Common myeloid progenitor, CD34-positive (primary cell): ENCODE measurements around the gene DCPS.

Source experiments
- CTCF ChIA-PET: fragments of 350-600 bp; sonication (Branson Sonifier 250); formaldehyde crosslinking; loops from one replicate; lab custom pipeline; 2021; ENCODE audit warnings: antibody characterized with exemption; lab: Charles Lee
- POLR2A ChIA-PET: fragments of 350-600 bp; sonication (Branson Sonifier 250); formaldehyde crosslinking; loops from one replicate; lab custom pipeline; 2021; ENCODE audit warnings: antibody characterized with exemption; lab: Charles Lee
- DNase-seq, 3 donors: peaks; one replicate each; pipeline versions ENCODE4 v3.0.0 to v3.0.0-alpha.2; 2013
- H3K27ac ChIP-seq, 2 experiments: 1 replicate in 1 of 2; 2 replicates in 1 of 2; pipeline ENCODE4 v1.7.0; 2013; ENCODE audit warnings: inconsistent platforms in 2 of 2, low read length in 2 of 2, mild to moderate bottlenecking in 2 of 2, low read depth in 1 of 2, moderate library complexity in 1 of 2; ENCODE audit not compliant: severe bottlenecking in 2 of 2, insufficient read depth in 1 of 2, poor library complexity in 1 of 2
- H3K27me3 ChIP-seq, 5 experiments: replicated peaks in 2 of 5; 1 replicate in 3 of 5; 2 replicates in 2 of 5; pipeline versions ENCODE4 v1.6.1 to v1.7.0; 2013; ENCODE audit warnings: low read length in 4 of 5, mild to moderate bottlenecking in 2 of 5, moderate library complexity in 2 of 5, inconsistent platforms in 1 of 5; ENCODE audit not compliant: insufficient read depth in 5 of 5, control insufficient read depth in 4 of 5
- H3K36me3 ChIP-seq, 4 experiments: 1 replicate in 2 of 4; 2 replicates in 2 of 4; pipeline versions ENCODE4 v1.6.1 to v1.7.0; 2013; ENCODE audit warnings: low read length in 3 of 4, control low read depth in 1 of 4, mild to moderate bottlenecking in 1 of 4; ENCODE audit not compliant: control insufficient read depth in 4 of 4, insufficient read depth in 4 of 4
- H3K4me1 ChIP-seq, 4 experiments: 1 replicate in 3 of 4; 2 replicates in 1 of 4; pipeline versions ENCODE4 v1.6.1 to v1.7.1; 2013; ENCODE audit warnings: low read length in 3 of 4, mild to moderate bottlenecking in 3 of 4, control low read depth in 1 of 4, inconsistent platforms in 1 of 4, moderate library complexity in 1 of 4; ENCODE audit not compliant: control insufficient read depth in 4 of 4, insufficient read depth in 4 of 4; ENCODE audit errors: control extremely low read depth in 1 of 4
- H3K4me3 ChIP-seq, 7 experiments: 1 replicate in 4 of 7; 2 replicates in 3 of 7; pipeline versions ENCODE4 v1.5.1 to v1.7.0; 2013; ENCODE audit warnings: mild to moderate bottlenecking in 7 of 7, low read length in 6 of 7, moderate library complexity in 6 of 7, inconsistent platforms in 2 of 7, low read depth in 2 of 7, control low read depth in 1 of 7; ENCODE audit not compliant: insufficient read depth in 4 of 7, control insufficient read depth in 1 of 7; ENCODE audit errors: extremely low read depth in 1 of 7
- H3K9me3 ChIP-seq, 5 experiments: 1 replicate in 4 of 5; 2 replicates in 1 of 5; pipeline versions ENCODE4 v1.6.1 to v1.7.1; 2013; ENCODE audit warnings: low read length in 4 of 5, mild to moderate bottlenecking in 2 of 5, inconsistent platforms in 1 of 5, low read depth in 1 of 5, moderate library complexity in 1 of 5; ENCODE audit not compliant: control insufficient read depth in 4 of 5, insufficient read depth in 2 of 5; ENCODE audit errors: control extremely low read depth in 1 of 5
- WGBS: methylation state at CpG from one replicate; pipeline ENCODE4 v1.1.5; 2013; ENCODE audit not compliant: insufficient coverage; 5-methylcytosine and 5-hydroxymethylcytosine counted together

The DCPS gene

DNA sequence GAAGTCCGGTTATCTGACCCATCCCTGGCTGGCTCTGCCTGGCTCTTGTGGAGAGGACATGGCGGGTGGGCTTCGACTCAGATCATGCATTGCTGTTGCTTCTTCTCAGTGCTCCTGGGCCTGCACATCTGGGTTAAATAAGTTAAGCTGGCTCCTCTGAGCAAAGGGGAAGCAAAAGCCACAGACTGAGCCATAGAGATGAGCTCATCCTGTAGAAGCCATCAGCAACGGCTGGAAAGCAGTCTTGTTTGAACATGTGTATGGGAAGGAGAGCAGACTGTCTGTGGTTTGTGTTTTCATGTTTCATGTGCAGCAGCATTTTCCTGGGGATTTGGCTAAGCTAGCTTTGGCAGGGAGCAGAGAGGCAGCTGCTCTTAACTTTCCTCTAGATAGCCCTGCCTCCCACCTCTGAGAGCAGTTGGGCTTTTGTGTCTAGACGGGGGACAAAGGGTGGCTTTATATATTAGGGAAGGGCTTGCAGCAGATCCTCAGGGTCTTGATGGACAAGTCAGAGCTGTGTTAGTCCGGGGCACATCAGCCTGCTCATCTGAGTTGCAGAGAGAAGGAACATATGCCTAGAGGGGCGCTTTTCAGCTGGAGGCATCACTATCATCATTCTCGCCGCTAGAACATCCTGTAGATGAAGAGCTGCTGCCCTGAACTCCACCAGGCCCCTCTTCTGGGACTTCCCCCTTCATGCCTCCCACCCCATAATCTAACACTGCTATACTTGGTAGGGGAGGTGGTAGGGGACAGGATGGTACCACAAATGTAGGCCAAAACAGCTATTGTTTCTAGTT, 14.9 kb downstream of the DCPS start:
- Histone ChIP-seq H3K27ac (peak overlapping the region in 1 of 2 experiments; percentile 72), H3K4me3 (peak overlapping the region in 4 of 7 experiments; percentile 25 to 50 (median 40)), H3K9me3 (peaks cover 0 to 2% (median 0%) of the 10 kb centered on the region in 5 experiments), H3K27me3 (no peaks in the 10 kb centered on the region), H3K4me1 (peaks cover 18 to 53% (median 35%) of the 10 kb centered on the region in 4 experiments), H3K36me3 (peaks cover 0 to 13% (median 2%) of the 10 kb centered on the region in 4 experiments)
- ChIA-PET POLR2A (interaction anchor here (1.3 to 1.4 kb wide), 4 partner anchors 10 to 37 kb away, joined by 3 to 4 read pairs (median 4); no protein-coding TSS in a partner anchor), CTCF (interaction anchor here (0.6 to 2.4 kb wide), 18 partner anchors 9 to 161 kb away, joined by 3 to 20 read pairs (median 4); no protein-coding TSS in a partner anchor)
- peak; percentile 65 to 90 (median 86) for DNase-seq
- 17% methylated on average over 4 of the region's 9 CpGs for WGBS

- Histone ChIP-seq H3K9me3 (peaks cover 0 to 2% (median 0%) of the 10 kb centered on the region in 5 experiments), H3K4me1 (peaks cover 18 to 50% (median 35%) of the 10 kb centered on the region in 4 experiments), H3K27me3 (no peaks in the 10 kb centered on the region), H3K4me3 (peak overlapping the region in 2 of 7 experiments; percentile 39 to 50), H3K36me3 (peaks cover 0 to 9% (median under 1%) of the 10 kb centered on the region in 4 experiments), H3K27ac (peak overlapping the region in 1 of 2 experiments; percentile 72)
- POLR2A ChIA-PET: interaction anchor here (1.4 kb wide), 2 partner anchors 23 to 25 kb away, joined by 3 to 4 read pairs; no protein-coding TSS in a partner anchor
- 77% methylated on average over 5 of the region's 5 CpGs for WGBS
- DNase-seq: no peak
- CTCF ChIA-PET: interaction anchor here (0.8 to 2.4 kb wide), 11 partner anchors 9 to 110 kb away, joined by 3 to 20 read pairs (median 4); no protein-coding TSS in a partner anchor
Observed at GRCh38 chr11:126319374-126319740, 15.5 kb downstream of the DCPS start.

DNA sequence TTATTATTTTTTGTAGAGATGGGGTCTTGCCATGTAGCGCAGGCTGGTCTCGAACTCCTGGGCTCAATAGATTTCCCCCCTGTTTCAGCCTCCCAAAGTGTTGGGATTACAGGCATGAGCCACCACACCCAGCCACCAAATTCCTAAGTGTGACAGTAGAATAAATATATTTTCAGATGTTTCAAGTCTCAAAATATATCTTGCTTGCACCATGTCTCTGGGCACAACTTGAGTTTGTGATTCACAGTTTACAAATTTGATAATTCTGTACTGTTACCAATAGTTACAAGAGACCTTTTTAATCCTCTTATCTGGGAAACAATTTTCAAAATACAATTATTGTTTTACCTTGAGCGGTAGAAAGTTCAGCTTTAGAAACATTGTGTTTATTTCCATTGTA, 19.1 kb downstream of the DCPS start:
- H3K4me3 ChIP-seq: no peak overlapping the region
- H3K27ac ChIP-seq: no peak overlapping the region
- DNase-seq: no peak
- H3K4me1 ChIP-seq: peaks cover 12 to 44% (median 25%) of the 10 kb centered on the region in 4 experiments
- POLR2A ChIA-PET: no interaction called here
- no peaks in the 10 kb centered on the region for H3K27me3 ChIP-seq
- peaks cover 0 to 4% (median 2%) of the 10 kb centered on the region in 4 experiments for H3K36me3 ChIP-seq
- no CpG with 5 or more reads among the region's 3 CpGs for WGBS
- H3K9me3 ChIP-seq: no peaks in the 10 kb centered on the region
- CTCF ChIA-PET: interaction anchor here (1.2 kb wide), 1 partner anchor 26 kb away, joined by 3 read pairs; no protein-coding TSS in a partner anchor

DNA sequence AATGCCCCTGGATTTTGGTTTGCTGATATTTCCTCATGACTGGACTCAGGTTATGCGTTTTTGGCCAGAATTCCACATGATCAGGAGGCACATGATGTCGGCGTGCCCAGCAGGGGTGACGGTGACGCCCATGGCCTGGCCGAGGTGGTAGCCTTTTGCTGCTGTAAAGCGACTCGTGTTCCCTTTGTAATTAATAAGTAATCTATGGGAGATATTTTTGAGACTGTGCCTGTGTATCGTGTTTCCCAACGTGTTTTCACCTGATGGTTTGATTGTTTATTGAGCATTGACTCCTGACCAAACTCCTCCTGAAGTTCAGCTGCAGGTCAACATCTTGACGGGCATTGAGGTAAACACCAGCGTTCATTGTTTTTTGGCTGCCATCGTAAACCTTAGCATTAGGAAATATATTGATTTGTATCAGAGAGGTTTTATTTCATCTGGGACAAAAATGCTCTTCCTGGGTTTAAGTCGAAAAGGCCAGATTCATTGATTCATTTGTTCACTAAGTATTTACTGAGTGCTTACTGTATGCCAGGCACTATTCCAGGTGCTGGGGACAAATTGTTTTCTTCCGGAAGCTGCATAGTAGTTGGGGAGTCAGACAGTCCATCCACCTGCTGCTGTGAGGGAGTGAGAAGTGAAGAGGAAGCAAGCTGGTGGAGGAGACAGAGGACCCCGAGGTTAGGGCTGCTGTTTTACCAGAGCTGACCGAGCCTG, 23.6 kb downstream of the DCPS start:
- POLR2A ChIA-PET: interaction anchor here (1.9 kb wide), 1 partner anchor 9 kb away, joined by 4 read pairs; no protein-coding TSS in a partner anchor
- Histone ChIP-seq H3K36me3 (peaks cover 3 to 24% (median 20%) of the 10 kb centered on the region in 4 experiments), H3K9me3 (no peaks in the 10 kb centered on the region), H3K4me3 (no peak overlapping the region), H3K27ac (no peak overlapping the region), H3K4me1 (peaks cover 0 to 16% (median 0%) of the 10 kb centered on the region in 4 experiments), H3K27me3 (no peaks in the 10 kb centered on the region)
- DNase-seq: no peak
- CTCF ChIA-PET: interaction anchor here (2.8 kb wide), 1 partner anchor 8 kb away, joined by 10 read pairs; no protein-coding TSS in a partner anchor
- WGBS: 93% methylated on average over 13 of the region's 17 CpGs

- peaks cover 0 to 16% (median 0%) of the 10 kb centered on the region in 4 experiments for H3K4me1 ChIP-seq
- H3K4me3 ChIP-seq: no peak overlapping the region
- H3K36me3 ChIP-seq: peaks cover 3 to 29% (median 22%) of the 10 kb centered on the region in 4 experiments
- no peaks in the 10 kb centered on the region for H3K9me3 ChIP-seq
- POLR2A ChIA-PET: interaction anchor here (1.9 kb wide), 1 partner anchor 10 kb away, joined by 4 read pairs; no protein-coding TSS in a partner anchor
- CTCF ChIA-PET: interaction anchor here (1.1 to 2.8 kb wide), 2 partner anchors 9 to 25 kb away, joined by 4 to 10 read pairs; no protein-coding TSS in a partner anchor
- DNase-seq: no peak
- WGBS: over 99% methylated on average over 19 of the region's 20 CpGs
- no peak overlapping the region for H3K27ac ChIP-seq
- H3K27me3 ChIP-seq: no peaks in the 10 kb centered on the region
Observed at GRCh38 chr11:126328001-126328390, 24.1 kb downstream of the DCPS start.

GRCh38 chr11:126328444-126328843, 24.6 kb downstream of the DCPS start:
- CTCF ChIA-PET: interaction anchor here (1.1 to 2.8 kb wide), 3 partner anchors 9 to 40 kb away, joined by 3 to 10 read pairs (median 4); no protein-coding TSS in a partner anchor
- Histone ChIP-seq H3K9me3 (no peaks in the 10 kb centered on the region), H3K27ac (no peak overlapping the region), H3K36me3 (peaks cover 3 to 33% (median 24%) of the 10 kb centered on the region in 4 experiments), H3K4me1 (peaks cover 0 to 16% (median 0%) of the 10 kb centered on the region in 4 experiments), H3K4me3 (no peak overlapping the region), H3K27me3 (no peaks in the 10 kb centered on the region)
- POLR2A ChIA-PET: interaction anchor here (1.9 kb wide), 1 partner anchor 10 kb away, joined by 4 read pairs; no protein-coding TSS in a partner anchor
- 93% methylated on average over 10 of the region's 12 CpGs for WGBS
- DNase-seq: no peak
